HG02870 (cell line): Measurements from ENCODE around the gene ZNF737.
"Not testable (repeated sequence)": the region's sequence is repeated elsewhere in the genome, so short reads cannot be mapped to it uniquely, and the experiment has no call there.

Source experiments
- ATAC-seq: cut with Tn5 transposase; IDR thresholded peaks from one replicate; pipeline ENCODE4 v1.9.1; 2021; ENCODE audit warnings: mild to moderate bottlenecking, moderate library complexity; ENCODE audit not compliant: unreplicated experiment

ZNF737 gene

GRCh38 chr19:20565321-20566018 lies at the start of gene ZNF737:
Gene ZNF737, minus strand, starts transcription at chr19:20565781. Its CDS starts 141 bp downstream, at chr19:20565640.
- ATAC-seq = peak; percentile 89

GRCh38 chr19:20614971-20615370 lies 49.4 kb upstream of the ZNF737 start:
- not testable (repeated sequence) for ATAC-seq

- no peak for ATAC-seq
These were observed 47.2 kb upstream of the ZNF737 start for GRCh38 chr19:20612711-20613316.

GRCh38 chr19:20611866-20612265 lies 46.3 kb upstream of the ZNF737 start:
- ATAC-seq = no peak

- no peak for ATAC-seq
These were observed 42.4 kb upstream of the ZNF737 start for GRCh38 chr19:20607943-20608342.

- no peak for ATAC-seq
These were observed 7.0 kb downstream of the ZNF737 start for GRCh38 chr19:20558571-20558970.

GRCh38 chr19:20558011-20558410 lies 7.6 kb downstream of the ZNF737 start:
- ATAC-seq = no peak

- not testable (repeated sequence) for ATAC-seq
These were observed 20.8 kb downstream of the ZNF737 start for GRCh38 chr19:20544667-20545333.

- not testable (repeated sequence) for ATAC-seq
These were observed 35.3 kb downstream of the ZNF737 start for GRCh38 chr19:20530303-20530702.

- ATAC-seq = no peak
These were observed 52.2 kb downstream of the ZNF737 start for GRCh38 chr19:20513189-20513904.

- no peak for ATAC-seq
These were observed 62.1 kb downstream of the ZNF737 start for GRCh38 chr19:20503476-20503875.
